Stimulated activated CD8-positive, alpha-beta memory T cell treated with anti-CD3 and anti-CD28 coated beads, Interleukin-12 subunit alpha, Interleukin-12 subunit beta, amount 100 ng/mL, for 24 hours (primary cell): Measurements from ENCODE around the gene SMYD3.
"Not testable (repeated sequence)": the region's sequence is repeated elsewhere in the genome, so short reads cannot be mapped to it uniquely, and the experiment has no call there.

ENCODE experiments used
- DNase-seq: peaks from one replicate; pipeline ENCODE4 v3.0.0-alpha.2; 2020; ENCODE audit errors: extremely low read depth

SMYD3 gene

GRCh38 chr1:246071561-246071960, 435.5 kb downstream of the SMYD3 start:
- not testable (repeated sequence) for DNase-seq

- no peak for DNase-seq
These were observed 437.5 kb downstream of the SMYD3 start for GRCh38 chr1:246069581-246069980.

- DNase-seq: no peak
These were observed 438.2 kb downstream of the SMYD3 start for GRCh38 chr1:246068619-246069509.

GRCh38 chr1:246068217-246068512, 438.9 kb downstream of the SMYD3 start:
- no peak for DNase-seq

- DNase-seq: no peak
These were observed 439.5 kb downstream of the SMYD3 start for GRCh38 chr1:246067432-246068216.

GRCh38 chr1:246066573-246066972, 440.5 kb downstream of the SMYD3 start:
- no peak for DNase-seq

- DNase-seq: no peak
These were observed 441.5 kb downstream of the SMYD3 start for GRCh38 chr1:246065592-246065991.

- DNase-seq: no peak
These were observed 442.2 kb downstream of the SMYD3 start for GRCh38 chr1:246064891-246065290.

- DNase-seq: no peak
These were observed 444.0 kb downstream of the SMYD3 start for GRCh38 chr1:246063013-246063616.

- DNase-seq: no peak
These were observed 448.6 kb downstream of the SMYD3 start for GRCh38 chr1:246058466-246058865.

GRCh38 chr1:246052603-246053002, 454.5 kb downstream of the SMYD3 start:
- DNase-seq: no peak

- DNase-seq: no peak
These were observed 455.1 kb downstream of the SMYD3 start for GRCh38 chr1:246051909-246052518.

- DNase-seq: no peak
These were observed 458.4 kb downstream of the SMYD3 start for GRCh38 chr1:246048693-246049092.

- no peak for DNase-seq
These were observed 463.5 kb downstream of the SMYD3 start for GRCh38 chr1:246043556-246043955.

GRCh38 chr1:246041360-246041759, 465.7 kb downstream of the SMYD3 start:
- no peak for DNase-seq

- DNase-seq: no peak
These were observed 466.7 kb downstream of the SMYD3 start for GRCh38 chr1:246040200-246040890.

GRCh38 chr1:246039584-246039983, 467.5 kb downstream of the SMYD3 start:
- no peak for DNase-seq

- no peak for DNase-seq
These were observed 469.2 kb downstream of the SMYD3 start for GRCh38 chr1:246037832-246038231.

GRCh38 chr1:246036175-246036574, 470.9 kb downstream of the SMYD3 start:
- no peak for DNase-seq

- no peak for DNase-seq
These were observed 472.0 kb downstream of the SMYD3 start for GRCh38 chr1:246035060-246035541.

GRCh38 chr1:246034630-246035029, 472.4 kb downstream of the SMYD3 start:
- DNase-seq: no peak
